SK-N-MC (cell line): Measurements from ENCODE around the gene AGAP1.

Experiments
- EZH2 ChIP-seq: fragments of 200-600 bp; sonication (generic); IDR thresholded peaks from one replicate; pipeline ENCODE4 v1.6.1; 2017; ENCODE audit warnings: antibody characterized with exemption
- FOXP2 ChIP-seq: optimal IDR thresholded peaks from 2 replicates; pipeline ENCODE3; 2011; ENCODE audit warnings: mild to moderate bottlenecking, moderate library complexity; ENCODE audit not compliant: insufficient read depth; ENCODE audit errors: extremely low read length, control extremely low read depth
- POLR2AphosphoS5 ChIP-seq: IDR thresholded peaks from 2 replicates; pipeline ENCODE4 v1.6.1; 2012; ENCODE audit warnings: mild to moderate bottlenecking, low read depth, low read length, borderline replicate concordance

DNA sequence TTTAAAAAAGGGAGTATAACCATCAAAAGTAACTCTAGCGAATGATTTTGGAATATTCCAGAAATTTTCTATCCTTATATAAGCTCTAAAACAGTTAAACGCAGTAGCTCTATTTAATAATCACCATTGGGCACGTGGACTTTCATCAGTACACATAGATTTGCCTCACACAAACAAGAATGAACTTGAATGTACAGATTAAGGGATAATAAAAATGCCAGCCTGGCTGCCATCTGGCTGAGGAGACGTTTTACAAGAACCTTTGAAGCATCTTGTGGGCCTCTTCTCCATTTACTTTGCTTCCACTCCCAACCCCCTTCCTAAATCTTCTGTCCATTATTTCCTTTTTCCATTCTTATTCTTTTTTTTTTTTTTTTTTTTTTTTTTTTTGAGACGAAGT lies 47.2 kb downstream of the AGAP1 start:
- no peak for TF ChIP-seq POLR2AphosphoS5
- no peak for TF ChIP-seq EZH2
- TF ChIP-seq FOXP2, result no peak
